ENCODE results near the gene SLC25A47. TPM values are rescaled to one million over a fixed set of nuclear protein-coding genes. Genes with fewer than 3 reads are reported as not detected.

Gene SLC25A47
- total RNA-seq, 3 donors from 2014 or later = 0.17 TPM; not detected in 2

- H3K36me3 ChIP-seq (ENCODE audit: low read depth) = no peaks in the 10 kb centered on the region
- H3K9me3 ChIP-seq = no peaks in the 10 kb centered on the region
- DNase-seq = peak; percentile 67 to 76 (median 69)
- no peak for TF ChIP-seq CTCF (IDR thresholded peaks at IDR 0.05)
- intact Hi-C loops (cut with DNase I, micrococcal nuclease) = loop anchor here in 1 of 2 donors (10.0 kb wide), 1 partner anchor 70 kb away; the partner anchor contains the start of gene WDR25
- no peak overlapping the region for H3K4me3 ChIP-seq
- peaks cover 20% of the 10 kb centered on the region for H3K4me1 ChIP-seq (ENCODE audit: low read depth)
- peak; percentile 19 for ATAC-seq
Observed at GRCh38 chr14:100304825-100305323, 18.3 kb upstream of the SLC25A47 start.

GRCh38 chr14:100305324-100306100 is 17.6 kb upstream of the SLC25A47 start:
- peak; percentile 44 to 76 (median 72) for DNase-seq
- no peak for TF ChIP-seq CTCF (IDR thresholded peaks at IDR 0.05)
- Histone ChIP-seq H3K4me1 (ENCODE audit: low read depth) (peaks cover 20% of the 10 kb centered on the region), H3K4me3 (peak overlapping the region; percentile 56), H3K9me3 (no peaks in the 10 kb centered on the region), H3K36me3 (ENCODE audit: low read depth) (no peaks in the 10 kb centered on the region)
- intact Hi-C loops (cut with DNase I, micrococcal nuclease) = loop anchor here in 1 of 2 donors (10.0 kb wide), 1 partner anchor 69 kb away; the partner anchor contains the start of gene WDR25
- ATAC-seq = peak; percentile 28

- no peak for TF ChIP-seq CTCF (IDR thresholded peaks at IDR 0.05)
- DNase-seq (peak; percentile 86 to 90 (median 90)), ATAC-seq (peak; percentile 92)
- H3K36me3 ChIP-seq (ENCODE audit: low read depth) = no peaks in the 10 kb centered on the region
- H3K4me1 ChIP-seq (ENCODE audit: low read depth) = peaks cover 20% of the 10 kb centered on the region
- peak within 1 kb of the TSS; percentile 56 for H3K4me3 ChIP-seq
- intact Hi-C loops (cut with DNase I, micrococcal nuclease) = loop anchor here in 1 of 2 donors (10.0 kb wide), 1 partner anchor 68 kb away; the partner anchor contains the start of gene WDR25
- H3K9me3 ChIP-seq = no peaks in the 10 kb centered on the region
Observed at GRCh38 chr14:100306101-100306997, 16.8 kb upstream of the SLC25A47 start, which contains the start of gene SLC25A29. TSS of gene SLC25A29 (minus strand) at chr14:100306444. CDS start at chr14:100306232, 212 bp downstream.

- Histone ChIP-seq H3K4me3 (peak overlapping the region; percentile 56), H3K4me1 (ENCODE audit: low read depth) (peaks cover 20% of the 10 kb centered on the region), H3K36me3 (ENCODE audit: low read depth) (no peaks in the 10 kb centered on the region), H3K9me3 (no peaks in the 10 kb centered on the region)
- DNase-seq (peak in 2 of 3 donors; percentile 39 to 53), ATAC-seq (peak; percentile 33)
- intact Hi-C loops (cut with DNase I, micrococcal nuclease) = loop anchor here in 1 of 2 donors (10.0 kb wide), 1 partner anchor 68 kb away; the partner anchor contains the start of gene WDR25
- TF ChIP-seq CTCF (IDR thresholded peaks at IDR 0.05) = no peak
Observed at GRCh38 chr14:100306998-100307765, 16.0 kb upstream of the SLC25A47 start.
